Mucosa of descending colon (tissue), 3 donors: ENCODE measurements around the gene TTC39B. TPM values are rescaled to one million over a fixed set of nuclear protein-coding genes. Genes with fewer than 3 reads are reported as not detected.
A peak's percentile ranks its signal among the peaks of the same experiment; 100 is the strongest.

Experiments
- ATAC-seq: fragments of 200-7000 bp; cut with Tn5 transposase; one replicate; pipeline ENCODE4 v1.9.1; 2020; ENCODE audit warnings: mild to moderate bottlenecking, moderate library complexity
- DNase-seq, 3 donors: peaks; one replicate each; pipeline ENCODE4 v3.0.0-alpha.2; 2020
- H3K36me3 ChIP-seq: fragments of 200-600 bp; one replicate; pipeline ENCODE4 v1.8.0; 2021; ENCODE audit warnings: low read depth, mild to moderate bottlenecking
- H3K4me1 ChIP-seq: fragments of 200-600 bp; one replicate; pipeline ENCODE4 v1.8.0; 2021; ENCODE audit warnings: low read depth, mild to moderate bottlenecking
- H3K4me3 ChIP-seq: fragments of 200-600 bp; one replicate; pipeline ENCODE4 v1.8.0; 2021; ENCODE audit warnings: mild to moderate bottlenecking
- H3K9me3 ChIP-seq: fragments of 200-600 bp; one replicate; pipeline ENCODE4 v1.8.0; 2021; ENCODE audit warnings: mild to moderate bottlenecking
- CTCF ChIP-seq: fragments of 200-600 bp; IDR thresholded peaks from one replicate; pipeline ENCODE4 v1.8.0; 2022; ENCODE audit warnings: antibody characterized with exemption, mild to moderate bottlenecking
- intact Hi-C, 2 donors: fragments of 100-400 bp; cut with DNase I in 1 of 2; cut with micrococcal nuclease in 1 of 2; formaldehyde crosslinking; loops; one replicate each; pipeline versions ENCODE4 v1.11.0 to v1.11.1; 2022; cut with DNase I, micrococcal nuclease
- total RNA-seq, 3 donors: library from RNA; stranded (reverse); fragmentation: NEBNext Ultra II Directional in 2 of 3; extraction: Animal tissue kit (Norgen Biotek cat#: 25700) in 2 of 3; gene quantifications; one replicate each; pipeline versions ENCODE4 v1.2.1 to v1.2.4, GENCODE V29; 2021 to 2023
- donor health status: DM: no; HTN: no; CAD: no; lungs with moderate emphysema.
- donor health status: DM: no; HTN: no; CAD: no.
- donor health status: DM: no; HTN: yes; CAD: no.

Gene TTC39B
- total RNA-seq, 3 donors from 2014 or later, result 36.9 to 48.0 (median 43.8) TPM

- intact Hi-C loops, result no loop called here
- DNase-seq (no peak), ATAC-seq (no peak)
- H3K4me1 ChIP-seq, result no peaks in the 10 kb centered on the region
- H3K36me3 ChIP-seq, result no peaks in the 10 kb centered on the region
- no peak overlapping the region for H3K4me3 ChIP-seq
- no peak for TF ChIP-seq CTCF
- H3K9me3 ChIP-seq, result no peaks in the 10 kb centered on the region
These were observed 157.6 kb downstream of the TTC39B start for GRCh38 chr9:15149450-15149849.

DNA sequence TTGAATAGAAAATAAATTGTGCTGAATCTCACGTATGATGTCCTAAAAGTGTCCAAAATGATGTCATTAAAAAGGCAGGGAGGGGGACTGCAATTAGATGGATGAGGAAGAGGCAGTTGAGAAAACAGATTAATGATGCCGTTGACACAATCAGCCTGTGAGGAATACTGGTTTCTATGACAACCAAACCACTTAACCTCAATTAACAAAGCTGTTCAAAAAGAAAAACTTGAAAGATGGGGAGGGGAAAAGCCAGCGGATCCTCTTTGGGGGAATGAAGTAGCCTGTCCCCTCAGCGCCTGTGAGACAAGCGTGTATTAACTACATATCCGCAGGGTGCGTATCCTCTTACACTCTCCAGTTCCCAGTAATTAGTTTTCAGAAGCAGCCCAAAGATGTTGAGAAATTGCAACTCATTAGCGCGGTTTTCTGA lies 160.7 kb downstream of the TTC39B start:
- H3K4me3 ChIP-seq, result no peak overlapping the region
- H3K4me1 ChIP-seq, result no peaks in the 10 kb centered on the region
- intact Hi-C loops, result no loop called here
- DNase-seq, result no peak
- no peaks in the 10 kb centered on the region for H3K9me3 ChIP-seq
- H3K36me3 ChIP-seq, result no peaks in the 10 kb centered on the region
- TF ChIP-seq CTCF, result no peak
- no peak for ATAC-seq

- DNase-seq (no peak), ATAC-seq (no peak)
- H3K9me3 ChIP-seq, result no peaks in the 10 kb centered on the region
- no peak for TF ChIP-seq CTCF
- H3K4me1 ChIP-seq, result no peaks in the 10 kb centered on the region
- no peaks in the 10 kb centered on the region for H3K36me3 ChIP-seq
- H3K4me3 ChIP-seq, result no peak overlapping the region
- intact Hi-C loops, result no loop called here
These were observed 162.4 kb downstream of the TTC39B start for GRCh38 chr9:15144622-15145061.

- H3K4me3 ChIP-seq, result no peak overlapping the region
- ATAC-seq (peak; percentile 78), DNase-seq (peak in 1 of 3 donors; percentile 12)
- H3K4me1 ChIP-seq, result no peaks in the 10 kb centered on the region
- peak; percentile 53 for TF ChIP-seq CTCF
- no peaks in the 10 kb centered on the region for H3K9me3 ChIP-seq
- no peaks in the 10 kb centered on the region for H3K36me3 ChIP-seq
- intact Hi-C loops, result no loop called here
These were observed 164.0 kb downstream of the TTC39B start for GRCh38 chr9:15142878-15143534.

GRCh38 chr9:15140051-15140450 lies 167.0 kb downstream of the TTC39B start:
- intact Hi-C loops, result no loop called here
- Histone ChIP-seq H3K9me3 (no peaks in the 10 kb centered on the region), H3K36me3 (no peaks in the 10 kb centered on the region), H3K4me1 (no peaks in the 10 kb centered on the region), H3K4me3 (no peak overlapping the region)
- TF ChIP-seq CTCF, result no peak
- no peak for ATAC-seq
- no peak for DNase-seq
